ENCODE measurements around the gene SERTAD3. TPM values are rescaled to one million over a fixed set of nuclear protein-coding genes. Genes with fewer than 3 reads are reported as not detected.
"Not testable (repeated sequence)": the region's sequence is repeated elsewhere in the genome, so short reads cannot be mapped to it uniquely, and the experiment has no call there.

SERTAD3 gene
- total and polyA plus RNA-seq, 11 donors = 17.6 to 38.7 (median 26.0) TPM

- intact Hi-C loops (cut with DNase I) = no loop called here
- peaks cover 6 to 65% (median 26%) of the 10 kb centered on the region in 12 donors for H3K4me1 ChIP-seq
- 50 to 63% (median 58%) methylated on average over 8 of the region's 8 CpGs for WGBS, 4 donors
Observed at GRCh38 chr19:40411958-40412499, 32.1 kb downstream of the SERTAD3 start.

GRCh38 chr19:40411125-40411842 lies 32.9 kb downstream of the SERTAD3 start:
- ATAC-seq (peak; percentile 93 to 96 (median 94)), DNase-seq (peak in 4 of 5 donors; percentile 64 to 86 (median 77))
- Histone ChIP-seq H3K4me1 (peaks cover 6 to 59% (median 21%) of the 10 kb centered on the region in 12 donors), H3K27ac (peak overlapping the region; percentile 76 to 97 (median 92)), H3K27me3 (no peaks in the 10 kb centered on the region), H3K36me3 (no peaks in the 10 kb centered on the region), H3K9me3 (no peaks in the 10 kb centered on the region), H3K4me3 (peak overlapping the region in 1 of 12 donors; percentile 5)
- intact Hi-C loops (cut with DNase I) = no loop called here
- TF ChIP-seq POLR2A (IDR thresholded peaks at IDR 0.05) (no peak), CTCF (IDR thresholded peaks at IDR 0.05) (no peak)
- 29 to 38% (median 35%) methylated on average over 14 to 16 of the region's 16 CpGs for WGBS, 4 donors

More at GRCh38 chr19:40411958-40412499, 32.1 kb downstream of the SERTAD3 start:
- no peaks in the 10 kb centered on the region for H3K27me3 ChIP-seq
- no peaks in the 10 kb centered on the region for H3K9me3 ChIP-seq
- TF ChIP-seq POLR2A (IDR thresholded peaks at IDR 0.05) (no peak), CTCF (IDR thresholded peaks at IDR 0.05) (no peak)
- H3K36me3 ChIP-seq = no peaks in the 10 kb centered on the region
- peak overlapping the region in 1 of 12 donors; percentile 5 for H3K4me3 ChIP-seq
- H3K27ac ChIP-seq = peak overlapping the region; percentile 76 to 97 (median 92)
- peak; percentile 6 to 32 (median 14) for ATAC-seq
- DNase-seq = peak in 1 of 5 donors; percentile 27

DNA sequence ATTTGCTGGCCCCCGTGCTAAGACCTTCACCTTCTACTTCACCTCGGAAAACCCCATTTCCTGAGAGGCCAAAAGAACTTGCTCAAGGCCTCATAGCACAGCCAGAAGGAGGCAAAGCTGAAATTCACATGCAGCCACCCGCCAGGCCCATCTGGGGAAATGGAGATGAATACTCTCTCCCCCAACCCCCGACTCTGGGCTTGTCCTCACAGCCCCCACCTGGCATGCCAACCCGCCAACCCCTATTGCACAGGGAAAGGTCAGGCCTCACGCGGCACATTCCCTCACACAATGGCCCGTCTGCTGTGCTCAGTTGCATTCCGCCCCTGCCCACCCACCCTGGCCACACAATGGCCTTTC lies 34.1 kb downstream of the SERTAD3 start:
- H3K9me3 ChIP-seq = no peaks in the 10 kb centered on the region
- WGBS, 4 donors = 76 to 82% (median 78%) methylated on average over 9 of the region's 9 CpGs
- DNase-seq = peak in 1 of 5 donors; percentile 23
- intact Hi-C loops (cut with DNase I) = no loop called here
- TF ChIP-seq CTCF (IDR thresholded peaks at IDR 0.05) (no peak), POLR2A (IDR thresholded peaks at IDR 0.05) (no peak)
- no peak overlapping the region for H3K4me3 ChIP-seq
- H3K27ac ChIP-seq = peak overlapping the region in 1 of 12 donors; percentile 94
- ATAC-seq = no peak
- H3K27me3 ChIP-seq = no peaks in the 10 kb centered on the region
- peaks cover 6 to 58% (median 20%) of the 10 kb centered on the region in 12 donors for H3K4me1 ChIP-seq
- no peaks in the 10 kb centered on the region for H3K36me3 ChIP-seq

DNA sequence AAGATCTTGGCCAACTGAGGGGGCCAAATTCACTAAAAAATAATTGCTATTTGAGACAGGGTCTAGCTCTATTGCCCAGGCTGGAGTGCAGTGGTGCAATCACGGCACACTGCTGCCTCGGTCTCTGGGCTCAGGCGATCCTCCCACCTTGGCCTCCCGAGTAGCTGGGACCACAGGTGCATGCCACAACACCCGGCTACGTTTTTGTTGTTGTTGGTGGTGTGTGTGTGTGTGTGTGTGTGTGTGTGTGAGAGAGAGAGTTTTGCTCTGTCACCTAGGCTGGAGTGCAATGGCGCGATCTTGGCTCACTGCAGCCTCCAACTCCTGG lies 35.6 kb downstream of the SERTAD3 start:
- not testable (repeated sequence) for DNase-seq, H3K36me3 ChIP-seq, H3K27me3 ChIP-seq, ATAC-seq, H3K4me3 ChIP-seq, H3K9me3 ChIP-seq
- intact Hi-C loops (cut with DNase I) = loop anchor here in 1 of 10 donors (5.0 kb wide), 1 partner anchor 56 kb away; no protein-coding TSS in a partner anchor
- WGBS, 4 donors = 87 to 93% (median 90%) methylated on average over 8 of the region's 8 CpGs
- peak overlapping the region in 1 of 12 donors; percentile 11 for H3K27ac ChIP-seq
- peaks cover 6 to 58% (median 23%) of the 10 kb centered on the region in 12 donors for H3K4me1 ChIP-seq
